ENCODE results near the gene BPIFB1. TPM values are rescaled to one million over a fixed set of nuclear protein-coding genes. Genes with fewer than 3 reads are reported as not detected.

Gene BPIFB1
- total and polyA plus RNA-seq, 2 donors (not counting 3 experiments of a cell fraction or from before 2014, with no cell fraction given) = not detected

- no peak within 1 kb of the TSS for H3K9ac ChIP-seq (replicated peaks; ENCODE audit: extremely low read depth, insufficient read depth, low read length)
- ChIA-PET CTCF (interaction anchor here (1.3 kb wide), 1 partner anchor 10 kb away, joined by 3 read pairs; no protein-coding TSS in a partner anchor), POLR2A (no interaction called here)
- no peaks in the 10 kb centered on the region for H3K4me1 ChIP-seq (ENCODE audit: control insufficient read depth, extremely low read depth, insufficient read depth, low read length)
- dilution Hi-C loops (cut with MboI; ENCODE audit: extremely low pct_ligation_motif_present, low sequenced_read_pairs) (no loop called here), intact Hi-C loops (cut with micrococcal nuclease) (no loop called here)
- H3K27me3 ChIP-seq (ENCODE audit: control insufficient read depth in 2 of 2, insufficient read depth in 2 of 2, low read length in 2 of 2) = no peaks in the 10 kb centered on the region
- no peaks in the 10 kb centered on the region for H3K9me3 ChIP-seq (replicated peaks; ENCODE audit: control insufficient read depth, insufficient read depth, low read length)
- H2AFZ ChIP-seq (ENCODE audit: low read depth, low read length) = no peak within 1 kb of the TSS
- FAIRE-seq (no peak), DNase-seq (ENCODE audit: low read depth, low spot score) (no peak)
- no peaks in the 10 kb centered on the region for H4K20me1 ChIP-seq (replicated peaks; ENCODE audit: control insufficient read depth, extremely low read depth, insufficient read depth, low read length)
- H3K4me3 ChIP-seq (replicated peaks in 1 of 3; ENCODE audit: insufficient read depth in 1 of 3, low read depth in 1 of 3, low read length in 3 of 3) = no peak within 1 kb of the TSS
- H3K9me1 ChIP-seq (replicated peaks; ENCODE audit: control insufficient read depth, extremely low read depth, insufficient read depth, low read length) = no peaks in the 10 kb centered on the region
- TF ChIP-seq FOS (IDR thresholded peaks at IDR 0.05; ENCODE audit: borderline replicate concordance, insufficient read depth, low read length) (no peak), MAX (IDR thresholded peaks at IDR 0.05; ENCODE audit: insufficient read depth, insufficient read length) (no peak), MYC (IDR thresholded peaks at IDR 0.05; ENCODE audit: low read depth, low read length) (no peak), POLR2A (IDR thresholded peaks at IDR 0.05; ENCODE audit: low read depth, low read length) (no peak), GATA2 (IDR thresholded peaks at IDR 0.05; ENCODE audit: insufficient read depth, insufficient read length, low read depth, low read length) (no peak), POLR2AphosphoS5 (IDR thresholded peaks at IDR 0.05; ENCODE audit: insufficient read depth, low read depth, low read length) (no peak), EZH2 (IDR thresholded peaks at IDR 0.05; ENCODE audit: borderline replicate concordance, low read depth, low read length, severe bottlenecking) (no peak), CTCF (IDR thresholded peaks at IDR 0.05; ENCODE audit: extremely low read depth in 1 of 2, insufficient read depth in 1 of 2, low read depth in 1 of 2, low read length in 2 of 2) (no peak), JUN (IDR thresholded peaks at IDR 0.05; ENCODE audit: borderline replicate concordance, insufficient read depth, insufficient read length, low read depth) (no peak)
- H3K79me2 ChIP-seq (ENCODE audit: control insufficient read depth, insufficient read depth, low read length) = no peaks in the 10 kb centered on the region
- H3K27ac ChIP-seq (ENCODE audit: insufficient read depth, low read depth, low read length) = no peak within 1 kb of the TSS
- no TSS peak for BruUV-seq (replicated peaks)
- H3K36me3 ChIP-seq (ENCODE audit: control insufficient read depth in 2 of 2, extremely low read depth in 1 of 2, insufficient read depth in 2 of 2, low read length in 2 of 2) = no peaks in the 10 kb centered on the region
- no peak within 1 kb of the TSS for H3K4me2 ChIP-seq (ENCODE audit: insufficient read depth, low read length)
These were observed 47.3 kb upstream of the BPIFB1 start, which contains the start of gene BPIFA1 for GRCh38 chr20:33235696-33236095. BPIFA1 (plus strand) TSS chr20:33235996; CDS start chr20:33237712, 1,716 bp downstream.
